Endothelial cell of umbilical vein (primary cell): ENCODE measurements around the gene RIT2.

Source experiments
- CTCF ChIP-seq, 2 donors: IDR thresholded peaks; 1 replicate in 1 of 2; 2 replicates in 1 of 2; pipeline ENCODE4 v1.5.1; 2011; ENCODE audit warnings: low read length in 2 of 2, mild to moderate bottlenecking in 2 of 2, moderate library complexity in 2 of 2, control low read depth in 1 of 2, inconsistent platforms in 1 of 2, low read depth in 1 of 2; ENCODE audit not compliant: insufficient read depth in 1 of 2; ENCODE audit errors: extremely low read depth in 1 of 2
- EZH2 ChIP-seq: IDR thresholded peaks from 2 replicates; pipeline ENCODE4 v1.6.1; 2012; ENCODE audit warnings: borderline replicate concordance, low read depth, mild to moderate bottlenecking, moderate library complexity, low read length, inconsistent platforms; ENCODE audit not compliant: severe bottlenecking
- GATA2 ChIP-seq: IDR thresholded peaks from 2 replicates; pipeline ENCODE4 v1.7.0; 2011; ENCODE audit warnings: low read depth, mild to moderate bottlenecking, moderate library complexity, mixed read lengths, low read length; ENCODE audit not compliant: insufficient read length, insufficient read depth
- POLR2A ChIP-seq: IDR thresholded peaks from 2 replicates; pipeline ENCODE4 v1.6.1; 2012; ENCODE audit warnings: low read depth, mild to moderate bottlenecking, control low read depth, low read length
- POLR2AphosphoS5 ChIP-seq: IDR thresholded peaks from 2 replicates; pipeline ENCODE4 v1.6.1; 2012; ENCODE audit warnings: low read depth, mild to moderate bottlenecking, control low read depth, low read length, moderate library complexity; ENCODE audit not compliant: insufficient read depth

- TF ChIP-seq CTCF (IDR thresholded peaks at IDR 0.05; ENCODE audit: extremely low read depth in 1 of 2, insufficient read depth in 1 of 2, low read depth in 1 of 2, low read length in 2 of 2) (no peak), POLR2A (no peak), EZH2 (no peak), GATA2 (no peak), POLR2AphosphoS5 (no peak)
Measured at GRCh38 chr18:43092539-43092938, 22.9 kb downstream of the RIT2 start.
